A549 (cell line): ENCODE measurements around the gene ACTR1B.

ENCODE experiments used
- CBX2 ChIP-seq: fragments of 200-600 bp; sonication (generic); IDR thresholded peaks from 2 replicates; pipeline ENCODE4 v1.6.1; 2016; ENCODE audit warnings: low read depth, mild to moderate bottlenecking, borderline replicate concordance
- CTCF ChIP-seq: fragments of >200 bp; sonication (Bioruptor Twin); formaldehyde crosslinking; IDR thresholded peaks from 3 replicates; pipeline ENCODE4 v1.5.1; 2016
- GATA3 ChIP-seq: IDR thresholded peaks from 2 replicates; pipeline ENCODE4 v1.6.1; 2012; ENCODE audit warnings: borderline replicate concordance
- JUNB ChIP-seq: fragments of >200 bp; sonication (Bioruptor Twin); formaldehyde crosslinking; IDR thresholded peaks from 2 replicates; pipeline ENCODE4 v1.6.1; 2016
- KDM5A ChIP-seq: fragments of 200-600 bp; sonication (generic); IDR thresholded peaks from 2 replicates; pipeline ENCODE4 v1.6.1; 2016; ENCODE audit warnings: antibody characterized with exemption, mild to moderate bottlenecking
- MYC ChIP-seq: IDR thresholded peaks from 2 replicates; pipeline ENCODE4 v1.6.1; 2012; ENCODE audit warnings: mild to moderate bottlenecking, inconsistent platforms, low read length, improper control_type of control experiment, borderline replicate concordance
- POLR2A ChIP-seq: IDR thresholded peaks from 2 replicates; pipeline ENCODE4 v1.6.1; 2012; ENCODE audit warnings: mild to moderate bottlenecking, low read length
- RFX5 ChIP-seq: fragments of 450-650 bp; IDR thresholded peaks from 2 replicates; pipeline ENCODE4 v1.7.1; 2014; ENCODE audit warnings: antibody characterized with exemption, mild to moderate bottlenecking, moderate library complexity
- ZFP36 ChIP-seq: fragments of 450-650 bp; IDR thresholded peaks from 2 replicates; pipeline ENCODE4 v1.6.1; 2014; ENCODE audit warnings: borderline replicate concordance; ENCODE audit not compliant: partially characterized antibody
- TF ChIP-seq, protein P1 (sequence below): fragments of 450-650 bp; IDR thresholded peaks from 2 replicates; pipeline ENCODE4 v1.6.1; 2014; ENCODE audit warnings: antibody characterized with exemption
- TF ChIP-seq, protein P2 (sequence below): IDR thresholded peaks from 2 replicates; pipeline ENCODE4 v1.6.1; 2012

DNA sequence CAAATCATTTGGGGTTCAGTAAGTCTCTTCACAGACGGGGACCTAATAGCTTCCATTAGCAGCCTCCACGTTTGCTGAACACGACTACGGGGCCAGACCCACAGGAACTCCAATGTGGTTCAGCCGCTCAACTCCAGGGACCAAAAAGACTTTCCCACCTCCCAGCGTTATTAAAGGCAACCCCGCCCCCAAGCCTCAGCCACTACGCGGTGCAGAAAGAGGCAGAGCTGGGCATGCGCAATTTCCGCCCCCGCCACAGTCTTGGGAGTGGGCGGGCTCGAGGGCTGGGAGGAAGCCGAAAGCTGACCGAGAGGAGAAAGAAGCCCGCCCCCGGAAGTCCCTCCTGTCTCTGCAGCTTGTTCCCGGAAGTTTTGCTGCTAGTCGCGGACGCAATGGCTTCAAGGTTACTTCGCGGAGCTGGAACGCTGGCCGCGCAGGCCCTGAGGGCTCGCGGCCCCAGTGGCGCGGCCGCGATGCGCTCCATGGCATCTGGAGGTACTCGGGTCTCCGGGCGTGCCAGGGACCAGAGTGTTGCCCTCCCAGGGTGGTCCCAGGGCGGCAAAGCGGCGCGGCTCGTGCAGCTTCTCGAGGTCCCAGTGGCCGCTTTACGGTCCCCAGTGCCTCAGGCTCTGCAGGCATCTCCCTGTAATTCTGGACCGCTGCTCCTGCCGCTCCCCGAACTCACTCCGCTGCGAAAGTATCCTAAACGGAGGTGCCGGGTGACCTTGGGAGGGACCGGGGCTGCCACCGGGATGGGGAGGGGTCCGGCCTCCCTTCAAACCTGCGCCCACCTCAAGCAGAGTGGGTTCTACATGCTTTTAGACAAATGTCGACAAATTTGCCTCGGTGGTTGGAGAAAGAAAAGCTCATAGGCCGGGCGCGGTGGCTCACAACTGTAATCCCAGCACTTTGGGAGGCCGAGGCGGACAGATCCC, 17.9 kb downstream of the ACTR1B start, which contains the start of gene COX5B:
- TF ChIP-seq CBX2 (no peak), CTCF (no peak), KDM5A (peak; percentile 54; the same call in 1 of the 2 replicates), GATA3 (no peak), POLR2A (peak; percentile 64), JUNB (no peak), MYC (no peak), ZFP36 (no peak), RFX5 (no peak)
- TF ChIP-seq, protein P1, sequence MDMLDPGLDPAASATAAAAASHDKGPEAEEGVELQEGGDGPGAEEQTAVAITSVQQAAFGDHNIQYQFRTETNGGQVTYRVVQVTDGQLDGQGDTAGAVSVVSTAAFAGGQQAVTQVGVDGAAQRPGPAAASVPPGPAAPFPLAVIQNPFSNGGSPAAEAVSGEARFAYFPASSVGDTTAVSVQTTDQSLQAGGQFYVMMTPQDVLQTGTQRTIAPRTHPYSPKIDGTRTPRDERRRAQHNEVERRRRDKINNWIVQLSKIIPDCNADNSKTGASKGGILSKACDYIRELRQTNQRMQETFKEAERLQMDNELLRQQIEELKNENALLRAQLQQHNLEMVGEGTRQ: no peak
- TF ChIP-seq, protein P2, sequence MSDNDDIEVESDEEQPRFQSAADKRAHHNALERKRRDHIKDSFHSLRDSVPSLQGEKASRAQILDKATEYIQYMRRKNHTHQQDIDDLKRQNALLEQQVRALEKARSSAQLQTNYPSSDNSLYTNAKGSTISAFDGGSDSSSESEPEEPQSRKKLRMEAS: peak; percentile 50
